Measurements from ENCODE around the gene TYMP. TPM values are rescaled to one million over a fixed set of nuclear protein-coding genes. Genes with fewer than 3 reads are reported as not detected.

The TYMP gene
- polyA plus RNA-seq, 2 of the 4 experiments (the other 2 are of a cell fraction): 5.9 to 9.0 TPM

GRCh38 chr22:50476868-50477267 is 52.9 kb downstream of the TYMP start:
- no peak overlapping the region for H3K4me3 ChIP-seq
- H3K9me3 ChIP-seq: no peaks in the 10 kb centered on the region
- H3K4me1 ChIP-seq: peaks cover 9% of the 10 kb centered on the region; the same call in 1 of the 3 replicates
- TF ChIP-seq POLR2A (IDR thresholded peaks at IDR 0.05; ENCODE audit: low read length) (no peak), KDM1A (IDR thresholded peaks at IDR 0.05; ENCODE audit: low read depth) (no peak), SREBF2 (IDR thresholded peaks at IDR 0.05) (no peak), RFX5 (IDR thresholded peaks at IDR 0.05) (no peak), HOXB5 (CRISPR knock-in tag; IDR thresholded peaks at IDR 0.05) (no peak), BCL3 (IDR thresholded peaks at IDR 0.05) (no peak), NFE2L2 (conservative IDR thresholded peaks at IDR 0.05; ENCODE audit: low read length) (no peak), ATOH8 (CRISPR knock-in tag; IDR thresholded peaks at IDR 0.05; ENCODE audit: low read depth) (no peak), ESRRA (IDR thresholded peaks at IDR 0.05; ENCODE audit: borderline replicate concordance, low read length) (no peak)
- POLR2A ChIA-PET: no interaction called here
- WGBS (ENCODE audit: missing lambda C conversion rate): 81% methylated on average over 7 of the region's 7 CpGs
- H3K27ac ChIP-seq: peak overlapping the region in 1 of 2 experiments; percentile 64; a peak in 3 of 6 replicates
- no peak for ATAC-seq
- CTCF ChIA-PET: interaction anchor here (0.6 to 1.3 kb wide), 2 partner anchors 20 to 48 kb away, joined by 3 to 4 read pairs; partner anchors contain the start of gene SCO2
- no peak for DNase-seq (ENCODE audit: low read depth in 1 of 2, low spot score in 1 of 2)
- no peak for FAIRE-seq
- H3K4me2 ChIP-seq: no peak overlapping the region

Other genes with a start within 250 kb of the TYMP start
- gene PLXNB2, start 222.4 kb downstream of the TYMP start, polyA plus RNA-seq (2011; rRNA removed): 24.6 and 32.4 TPM in 2 replicates
- gene PLXNB2, start 222.4 kb downstream of the TYMP start, polyA plus RNA-seq (2017; fragmentation: RNase III; extraction: RNeasy Plus Mini Kit Qiagen cat#74134 plus additional on column Dnase treatment): 64.4 to 67.2 TPM (median 65.0 TPM) in 3 replicates
- gene DENND6B, start 203.0 kb downstream of the TYMP start, polyA plus RNA-seq (2011; rRNA removed): 1.6 and 1.7 TPM in 2 replicates
- gene DENND6B, start 203.0 kb downstream of the TYMP start, polyA plus RNA-seq (2017; fragmentation: RNase III; extraction: RNeasy Plus Mini Kit Qiagen cat#74134 plus additional on column Dnase treatment): 1.7 to 2.3 TPM (median 1.9 TPM) in 3 replicates
- gene PPP6R2, start 186.7 kb downstream of the TYMP start, polyA plus RNA-seq (2011; rRNA removed): 9.5 and 9.6 TPM in 2 replicates
- gene PPP6R2, start 186.7 kb downstream of the TYMP start, polyA plus RNA-seq (2017; fragmentation: RNase III; extraction: RNeasy Plus Mini Kit Qiagen cat#74134 plus additional on column Dnase treatment): 13.2 to 15.1 TPM (median 14.7 TPM) in 3 replicates
- gene SBF1, start 55.0 kb downstream of the TYMP start, polyA plus RNA-seq (2011; rRNA removed): 9.6 and 12.7 TPM in 2 replicates
- gene SBF1, start 55.0 kb downstream of the TYMP start, polyA plus RNA-seq (2017; fragmentation: RNase III; extraction: RNeasy Plus Mini Kit Qiagen cat#74134 plus additional on column Dnase treatment): 19.5 to 23.0 TPM (median 20.9 TPM) in 3 replicates
- gene ADM2, start 48.5 kb downstream of the TYMP start, polyA plus RNA-seq (2011; rRNA removed): 0.99 and 1.1 TPM in 2 replicates
- gene ADM2, start 48.5 kb downstream of the TYMP start, polyA plus RNA-seq (2017; fragmentation: RNase III; extraction: RNeasy Plus Mini Kit Qiagen cat#74134 plus additional on column Dnase treatment): 0.46 to 0.62 TPM (median 0.50 TPM) in 3 replicates
- 0.08 and 0.20 TPM in 2 replicates for gene MIOX, start 43.2 kb downstream of the TYMP start, polyA plus RNA-seq (2011; rRNA removed)
- not detected in 3 replicates for gene MIOX, start 43.2 kb downstream of the TYMP start, polyA plus RNA-seq (2017; fragmentation: RNase III; extraction: RNeasy Plus Mini Kit Qiagen cat#74134 plus additional on column Dnase treatment)
- gene LMF2, start 22.3 kb downstream of the TYMP start, polyA plus RNA-seq (2011; rRNA removed): 13.0 and 15.1 TPM in 2 replicates
- 31.8 to 34.2 TPM (median 32.5 TPM) in 3 replicates for gene LMF2, start 22.3 kb downstream of the TYMP start, polyA plus RNA-seq (2017; fragmentation: RNase III; extraction: RNeasy Plus Mini Kit Qiagen cat#74134 plus additional on column Dnase treatment)
- 13.9 and 14.3 TPM in 2 replicates for gene NCAPH2, start 21.8 kb downstream of the TYMP start, polyA plus RNA-seq (2011; rRNA removed)
- 27.7 to 29.4 TPM (median 29.1 TPM) in 3 replicates for gene NCAPH2, start 21.8 kb downstream of the TYMP start, polyA plus RNA-seq (2017; fragmentation: RNase III; extraction: RNeasy Plus Mini Kit Qiagen cat#74134 plus additional on column Dnase treatment)
- gene SCO2, start 4.4 kb downstream of the TYMP start, polyA plus RNA-seq (2011; rRNA removed): 0.37 and 1.9 TPM in 2 replicates
- 1.7 to 2.6 TPM (median 2.3 TPM) in 3 replicates for gene SCO2, start 4.4 kb downstream of the TYMP start, polyA plus RNA-seq (2017; fragmentation: RNase III; extraction: RNeasy Plus Mini Kit Qiagen cat#74134 plus additional on column Dnase treatment)
- gene KLHDC7B, start 15.9 kb upstream of the TYMP start, polyA plus RNA-seq (2011; rRNA removed): 0.09 and 0.15 TPM in 2 replicates
- not detected in 3 replicates for gene KLHDC7B, start 15.9 kb upstream of the TYMP start, polyA plus RNA-seq (2017; fragmentation: RNase III; extraction: RNeasy Plus Mini Kit Qiagen cat#74134 plus additional on column Dnase treatment)
- 0.30 and 0.59 TPM in 2 replicates for gene SYCE3, start 32.9 kb upstream of the TYMP start, polyA plus RNA-seq (2011; rRNA removed)
- gene SYCE3, start 32.9 kb upstream of the TYMP start, polyA plus RNA-seq (2017; fragmentation: RNase III; extraction: RNeasy Plus Mini Kit Qiagen cat#74134 plus additional on column Dnase treatment): 0.29 to 0.45 TPM in 2 of 3 replicates, not detected in the other
- 12.1 and 16.5 TPM in 2 replicates for gene CPT1B, start 48.4 kb upstream of the TYMP start, polyA plus RNA-seq (2011; rRNA removed)
- gene CPT1B, start 48.4 kb upstream of the TYMP start, polyA plus RNA-seq (2017; fragmentation: RNase III; extraction: RNeasy Plus Mini Kit Qiagen cat#74134 plus additional on column Dnase treatment): 21.1 to 27.5 TPM (median 26.5 TPM) in 3 replicates
- gene CHKB, start 52.8 kb upstream of the TYMP start, polyA plus RNA-seq (2011; rRNA removed): 16.4 and 22.7 TPM in 2 replicates
- 21.0 to 26.1 TPM (median 25.8 TPM) in 3 replicates for gene CHKB, start 52.8 kb upstream of the TYMP start, polyA plus RNA-seq (2017; fragmentation: RNase III; extraction: RNeasy Plus Mini Kit Qiagen cat#74134 plus additional on column Dnase treatment)
- 0.75 and 0.76 TPM in 2 replicates for gene MAPK8IP2, start 70.8 kb upstream of the TYMP start, polyA plus RNA-seq (2011; rRNA removed)
- gene MAPK8IP2, start 70.8 kb upstream of the TYMP start, polyA plus RNA-seq (2017; fragmentation: RNase III; extraction: RNeasy Plus Mini Kit Qiagen cat#74134 plus additional on column Dnase treatment): 2.2 to 3.0 TPM (median 2.8 TPM) in 3 replicates
- 7.7 and 9.1 TPM in 2 replicates for gene ARSA, start 98.1 kb upstream of the TYMP start, polyA plus RNA-seq (2011; rRNA removed)
- gene ARSA, start 98.1 kb upstream of the TYMP start, polyA plus RNA-seq (2017; fragmentation: RNase III; extraction: RNeasy Plus Mini Kit Qiagen cat#74134 plus additional on column Dnase treatment): 15.9 to 22.5 TPM (median 19.5 TPM) in 3 replicates
- 0.52 and 0.53 TPM in 2 replicates for gene SHANK3, start 142.8 kb upstream of the TYMP start, polyA plus RNA-seq (2011; rRNA removed)
- gene SHANK3, start 142.8 kb upstream of the TYMP start, polyA plus RNA-seq (2017; fragmentation: RNase III; extraction: RNeasy Plus Mini Kit Qiagen cat#74134 plus additional on column Dnase treatment): 2.1 to 2.4 TPM (median 2.3 TPM) in 3 replicates
- gene ACR, start 208.2 kb upstream of the TYMP start, polyA plus RNA-seq (2011; rRNA removed): not detected in 2 replicates
- 0.11 TPM in 1 of 3 replicates, not detected in the others for gene ACR, start 208.2 kb upstream of the TYMP start, polyA plus RNA-seq (2017; fragmentation: RNase III; extraction: RNeasy Plus Mini Kit Qiagen cat#74134 plus additional on column Dnase treatment)

Measured in A549 (cell line).